Measurements from ENCODE around the gene XDH.

XDH gene

DNA sequence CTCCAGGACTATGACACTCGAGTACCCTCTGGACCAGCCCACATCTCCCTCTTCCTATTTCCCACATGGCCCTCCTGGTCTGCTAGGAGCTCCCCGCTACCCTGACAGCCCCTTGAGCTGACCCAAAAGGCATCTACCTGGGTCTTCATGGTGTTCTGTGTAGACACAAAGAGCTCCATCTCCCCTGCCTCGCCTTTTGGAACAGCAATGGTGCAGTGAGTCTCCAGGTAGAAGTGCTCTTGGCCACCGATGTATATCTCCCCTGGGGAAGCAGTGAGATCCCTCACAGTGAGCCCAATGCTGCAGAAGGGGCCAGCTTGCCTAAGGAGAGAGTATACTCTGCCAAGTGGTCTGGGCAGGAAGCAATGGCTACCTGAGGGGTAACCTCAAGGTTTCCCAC lies 47.8 kb downstream of the XDH start:
- DNase-seq (ENCODE audit: low read depth in 1 of 2, low spot score in 1 of 2) = no peak

DNA sequence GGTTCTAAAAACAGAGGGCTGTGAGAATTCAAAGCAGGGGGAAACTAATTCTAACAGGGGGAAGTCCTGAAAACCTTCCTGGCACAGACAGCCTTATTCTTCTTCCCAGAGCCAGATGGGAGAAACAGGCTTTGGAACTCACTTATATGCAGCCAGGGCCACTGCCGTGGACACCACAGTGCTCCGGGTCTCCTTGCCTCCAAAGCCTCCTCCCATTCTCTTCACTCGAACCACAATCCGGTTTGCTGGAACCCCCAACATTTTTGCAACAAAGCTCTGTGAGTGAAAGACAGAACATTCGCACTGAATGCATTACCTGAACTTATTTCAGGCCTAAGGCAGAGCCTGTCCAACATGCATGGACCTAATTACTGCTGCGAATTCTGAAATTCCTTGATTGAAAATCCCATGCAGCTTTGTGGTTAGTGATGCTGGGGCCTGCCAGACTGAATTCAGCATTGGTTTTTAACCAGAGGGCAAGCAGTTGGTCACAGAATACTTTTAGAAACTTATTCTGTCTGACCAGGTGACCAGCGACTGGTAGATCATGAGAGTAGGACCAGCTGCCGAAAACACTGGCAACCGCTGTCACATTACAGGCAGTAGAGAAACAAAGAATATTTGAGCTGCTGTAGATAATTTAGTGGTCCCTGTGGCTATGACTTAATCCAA lies 48.6 kb downstream of the XDH start:
- DNase-seq (ENCODE audit: low read depth in 1 of 2, low spot score in 1 of 2) = no peak

DNA sequence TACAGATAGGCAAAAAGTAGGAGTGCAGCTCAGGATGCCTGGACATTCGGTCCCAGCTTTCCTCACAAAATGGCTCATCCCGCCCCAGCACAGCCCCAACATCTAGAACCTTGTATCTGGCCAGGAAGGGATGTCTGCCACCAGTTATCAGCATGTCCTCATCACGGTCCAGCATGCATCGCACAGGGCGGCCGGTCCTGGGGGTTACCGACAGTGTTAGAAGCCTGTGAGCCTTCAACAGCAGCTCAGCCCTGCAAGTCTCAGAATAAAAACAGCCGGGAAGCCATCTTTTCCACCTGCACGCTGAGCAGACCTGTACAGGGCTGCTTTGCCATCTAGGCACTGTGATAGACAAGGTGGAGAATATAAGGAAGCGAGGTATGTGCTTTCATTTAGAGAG lies 49.2 kb downstream of the XDH start:
- no peak for DNase-seq (ENCODE audit: low read depth in 1 of 2, low spot score in 1 of 2)

DNA sequence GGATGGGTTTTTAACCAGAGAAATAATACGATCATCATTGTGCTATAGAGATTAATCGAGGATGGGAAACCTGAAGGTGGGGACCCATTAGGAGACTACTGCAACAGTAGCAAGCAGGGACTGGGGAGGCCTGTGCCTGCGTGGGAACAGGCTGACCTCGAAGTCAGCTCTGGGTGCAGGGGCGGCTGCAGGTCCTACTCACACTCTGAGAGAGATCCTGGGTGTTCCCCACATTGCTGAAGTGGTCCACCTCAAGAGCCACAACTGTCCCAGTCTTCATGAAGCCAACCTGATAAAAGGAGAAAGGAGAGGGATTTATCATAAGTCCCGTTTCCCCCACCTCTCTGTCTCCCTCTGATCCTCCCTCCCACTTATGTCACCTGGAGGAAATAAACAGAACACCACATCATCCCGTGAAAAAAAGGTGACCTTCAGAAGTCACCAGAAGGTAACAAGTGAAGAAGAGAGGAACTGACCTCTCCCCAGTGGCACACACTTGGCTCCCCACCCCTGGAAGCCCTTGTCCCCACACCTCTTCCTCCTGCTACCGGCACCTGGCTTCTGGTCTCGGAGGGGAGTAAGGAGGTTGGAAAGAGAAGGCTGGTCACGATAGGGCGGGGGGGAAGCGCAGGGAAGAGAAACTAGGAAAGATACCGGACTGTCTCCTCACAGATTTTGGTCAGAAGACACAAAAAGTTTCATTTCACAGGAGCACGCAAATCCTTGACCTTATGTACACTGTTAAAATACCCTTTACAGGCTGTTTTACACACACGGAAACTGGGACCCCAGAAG lies 50.4 kb downstream of the XDH start:
- no peak for DNase-seq (ENCODE audit: low read depth in 1 of 2, low spot score in 1 of 2)

DNA sequence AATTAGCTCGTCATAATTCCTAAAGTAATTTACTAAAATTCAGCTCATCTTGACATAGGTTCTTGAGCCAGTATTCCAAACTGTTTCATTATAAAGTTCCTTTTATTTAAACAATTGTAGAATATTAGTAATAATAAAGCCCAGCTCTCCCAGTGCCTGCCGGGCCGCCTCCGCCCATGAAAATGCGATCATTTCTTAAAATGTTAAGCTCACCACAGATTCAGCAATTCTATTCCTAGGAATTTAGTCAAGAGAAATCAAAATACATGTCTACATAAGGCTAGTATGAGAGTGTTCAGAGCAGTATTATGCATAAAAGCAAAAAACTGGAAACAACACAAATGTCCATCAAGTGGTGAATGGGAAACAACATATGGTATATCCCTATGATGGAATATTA lies 52.0 kb downstream of the XDH start:
- no peak for DNase-seq (ENCODE audit: low read depth in 1 of 2, low spot score in 1 of 2)

DNA sequence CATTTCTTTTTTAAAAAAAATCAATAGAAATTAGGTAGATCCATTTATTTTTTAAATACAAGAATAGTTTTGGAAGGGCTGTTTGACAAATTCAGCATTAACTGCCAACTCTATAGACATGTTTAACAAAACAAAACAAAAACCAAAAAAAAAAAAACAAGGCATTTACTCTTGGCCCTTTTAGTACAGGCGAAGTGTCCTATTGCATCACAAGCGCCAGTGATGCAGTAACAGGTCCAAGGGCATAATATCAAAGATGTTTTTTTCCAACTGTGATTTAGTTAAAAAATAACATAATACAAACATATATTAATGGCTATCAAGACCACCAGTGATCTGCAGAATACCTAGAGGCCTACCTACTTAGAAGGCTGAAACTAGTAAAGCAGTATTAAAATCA lies 55.3 kb downstream of the XDH start:
- no peak for DNase-seq (ENCODE audit: low read depth in 1 of 2, low spot score in 1 of 2)

DNA sequence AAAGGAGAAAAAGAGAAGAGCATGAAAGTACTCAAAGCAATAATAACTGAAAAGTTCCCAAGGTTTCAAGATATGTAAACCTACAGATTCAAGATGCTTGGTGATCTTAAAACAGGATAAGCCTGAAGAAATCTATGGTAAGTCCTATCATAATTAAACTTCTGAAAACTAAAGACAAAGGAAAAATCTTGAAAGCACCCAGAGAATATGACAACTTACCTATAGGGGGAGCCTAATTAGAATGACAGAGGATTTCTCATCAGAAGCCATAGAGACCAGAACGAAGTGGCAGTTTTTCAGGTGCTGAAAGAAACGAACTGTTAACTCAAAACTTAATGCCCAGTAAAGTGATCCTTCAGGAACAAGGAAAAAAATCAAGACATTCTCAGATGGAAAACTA lies 59.7 kb downstream of the XDH start:
- DNase-seq (ENCODE audit: low read depth in 1 of 2, low spot score in 1 of 2) = no peak

DNA sequence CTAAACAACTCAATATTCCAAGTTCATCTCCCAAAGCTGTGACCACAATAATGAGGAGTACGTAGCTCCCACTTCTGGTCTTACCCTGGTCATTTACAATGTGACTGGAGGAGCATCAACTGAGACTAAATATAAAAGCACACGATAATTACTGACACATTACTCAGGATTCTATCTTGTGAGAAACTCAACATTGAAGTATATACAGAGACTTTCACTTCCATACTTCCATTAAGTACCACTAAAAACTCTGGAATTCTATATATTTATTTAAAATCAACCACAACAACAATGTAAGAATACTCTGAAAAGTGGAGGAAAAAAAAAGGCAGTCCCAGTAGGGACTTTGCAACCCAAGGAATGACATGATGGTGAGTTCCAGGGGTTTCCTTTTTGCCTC lies 61.4 kb downstream of the XDH start:
- no peak for DNase-seq (ENCODE audit: low read depth in 1 of 2, low spot score in 1 of 2)

DNA sequence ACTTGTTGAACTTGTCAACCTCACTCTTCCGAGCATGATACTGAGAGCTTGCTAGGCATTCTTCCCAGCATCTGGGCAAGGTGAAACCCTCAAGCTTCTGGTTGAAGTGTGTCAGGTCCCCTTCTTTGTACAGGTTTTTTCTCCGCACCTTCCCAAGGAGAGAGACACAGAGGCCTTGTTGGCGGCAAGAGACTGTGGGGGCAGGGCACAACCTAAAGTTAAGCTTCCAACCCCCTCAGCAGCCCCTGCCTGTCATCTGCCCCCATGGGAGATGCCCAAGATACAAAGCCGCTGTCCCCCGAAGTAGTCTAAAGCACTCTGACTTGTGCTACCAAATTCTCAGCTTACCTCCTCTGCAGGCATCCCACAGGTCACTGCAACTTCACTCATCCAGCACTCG lies 64.9 kb downstream of the XDH start:
- DNase-seq (ENCODE audit: low read depth in 1 of 2, low spot score in 1 of 2) = no peak

DNA sequence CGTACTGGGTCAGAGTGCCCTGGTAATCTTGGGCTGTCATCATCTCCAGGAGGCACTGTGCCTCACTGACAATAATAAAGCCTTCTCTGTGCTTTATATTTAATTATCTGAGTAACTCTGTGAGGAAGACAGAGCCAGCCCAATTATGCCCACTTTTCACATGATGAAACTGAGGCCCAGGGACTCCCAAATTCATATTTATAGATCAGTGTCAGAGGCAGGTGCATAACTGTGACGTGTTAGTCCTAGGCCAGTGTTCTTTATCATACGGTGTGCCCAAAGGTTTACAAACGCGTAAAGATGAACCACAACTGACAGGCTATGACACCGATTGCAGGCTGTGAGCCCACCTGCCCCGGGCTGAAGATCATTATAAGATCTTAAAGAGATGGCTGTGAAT lies 65.4 kb downstream of the XDH start:
- no peak for DNase-seq (ENCODE audit: low read depth in 1 of 2, low spot score in 1 of 2)

DNA sequence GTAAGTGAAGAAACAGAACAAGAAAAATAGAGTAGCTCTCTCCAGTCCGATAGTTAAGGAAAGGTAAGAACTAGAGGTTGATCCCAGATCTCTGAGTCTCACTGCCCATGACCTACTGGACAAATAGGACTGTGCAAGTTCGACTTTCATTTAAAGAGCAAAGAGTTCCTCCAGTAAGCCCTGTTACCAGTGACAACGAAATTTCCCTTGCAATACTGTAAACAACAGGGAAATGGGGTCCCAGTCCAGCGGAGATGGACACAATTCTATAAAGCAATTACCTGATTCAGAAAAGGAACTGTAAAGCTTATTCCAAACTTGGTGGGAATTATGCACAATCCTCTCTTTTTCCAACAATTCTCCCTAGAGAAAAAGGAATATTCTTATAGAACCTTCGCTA lies 65.9 kb downstream of the XDH start:
- no peak for DNase-seq (ENCODE audit: low read depth in 1 of 2, low spot score in 1 of 2)

DNA sequence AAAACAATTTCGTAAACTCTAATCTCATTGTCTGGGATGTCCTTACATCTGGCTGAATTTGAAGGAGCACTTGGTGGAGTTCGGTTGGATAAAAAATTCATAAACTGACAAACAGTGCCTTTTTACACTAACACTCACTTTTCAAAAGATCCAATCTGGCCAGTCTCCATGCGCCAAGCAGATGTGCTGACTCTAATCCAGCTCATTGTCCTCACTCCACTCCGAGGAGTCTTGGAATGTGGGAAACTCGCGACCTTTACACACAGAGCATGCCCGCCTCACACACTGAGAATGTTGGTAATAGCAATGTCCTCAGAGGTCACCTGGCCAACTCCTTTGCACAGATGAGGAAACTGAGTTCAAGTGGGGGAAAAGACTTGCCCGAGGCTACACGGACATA lies 66.8 kb downstream of the XDH start:
- DNase-seq (ENCODE audit: low read depth in 1 of 2, low spot score in 1 of 2) = no peak

DNA sequence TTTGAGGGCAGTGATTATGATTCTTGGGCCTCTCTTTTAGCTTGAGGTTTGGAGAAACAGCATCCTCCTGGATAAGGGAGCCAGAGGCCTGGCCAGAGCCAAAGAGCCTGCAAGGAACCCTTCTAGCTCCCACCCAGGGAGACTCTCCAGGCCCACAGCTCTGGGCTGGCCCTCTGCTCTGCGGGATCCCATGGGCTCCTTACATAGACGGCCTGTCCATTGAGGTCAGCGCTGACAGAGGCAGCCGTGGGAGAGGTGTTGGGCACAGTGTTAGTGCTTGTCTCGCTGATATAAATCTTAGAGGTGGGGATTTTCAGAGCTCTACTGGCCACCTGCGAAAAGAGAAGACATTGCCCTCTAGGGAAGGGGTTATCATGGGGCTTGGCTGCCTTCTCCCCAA lies 67.2 kb downstream of the XDH start:
- DNase-seq (ENCODE audit: low read depth in 1 of 2, low spot score in 1 of 2) = no peak

DNA sequence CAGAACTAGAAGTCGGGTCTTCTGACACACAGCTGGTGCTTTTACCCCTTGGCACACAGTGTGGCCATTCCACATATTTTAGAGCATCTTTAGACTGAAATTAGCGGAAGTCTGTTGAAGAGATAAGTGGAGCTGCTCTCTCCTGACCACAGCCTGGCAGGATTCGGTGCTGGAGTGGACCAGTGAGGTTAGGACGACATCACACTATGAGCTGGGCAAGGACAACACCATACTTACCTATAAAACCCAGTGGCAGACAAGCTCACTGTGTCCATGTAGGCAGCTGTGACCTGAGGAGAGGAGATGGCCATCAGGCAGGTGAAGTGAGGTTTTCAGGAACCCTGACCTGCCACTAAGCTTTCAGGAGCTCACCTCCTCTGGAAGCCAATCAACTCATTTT lies 70.1 kb downstream of the XDH start:
- no peak for DNase-seq (ENCODE audit: low read depth in 1 of 2, low spot score in 1 of 2)

DNA sequence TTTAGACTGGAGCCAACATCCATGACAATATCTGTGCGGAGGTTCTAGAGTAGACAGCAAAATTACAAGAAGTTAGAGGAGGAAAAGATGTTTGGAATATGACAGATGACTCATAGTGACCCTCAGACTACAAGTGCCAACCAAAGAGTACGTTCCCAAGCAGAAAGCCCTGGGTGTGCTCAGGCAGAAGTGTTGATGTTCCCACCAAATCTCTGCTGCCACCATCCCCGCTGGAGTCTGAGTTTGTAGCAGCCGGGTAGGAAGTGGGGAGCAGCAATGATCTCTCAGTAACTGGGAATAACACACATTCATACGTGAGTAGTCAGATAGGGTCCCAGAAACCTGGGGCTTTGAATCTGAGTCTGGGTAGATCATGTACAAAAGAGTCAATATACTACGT lies 73.2 kb downstream of the XDH start:
- DNase-seq (ENCODE audit: low read depth in 1 of 2, low spot score in 1 of 2) = no peak

DNA sequence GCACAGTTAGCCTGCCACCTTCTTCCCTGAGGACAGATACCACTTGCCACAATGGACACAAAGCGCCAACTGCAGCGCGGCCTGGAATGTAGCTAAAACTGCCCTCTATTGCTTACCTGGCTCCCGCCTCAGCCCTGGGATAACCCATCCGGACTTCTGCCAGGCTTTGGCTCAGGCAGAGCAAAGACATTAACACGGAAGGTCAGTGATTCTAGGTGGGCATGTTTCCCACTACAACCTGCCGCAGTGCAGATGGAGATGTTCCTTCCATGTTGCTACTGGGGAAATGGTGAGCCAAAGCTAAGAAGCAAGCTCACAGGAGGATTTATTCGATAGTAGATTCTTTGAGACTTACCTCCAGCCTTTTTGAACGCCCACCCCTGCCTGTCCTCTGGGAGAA lies 74.8 kb downstream of the XDH start:
- no peak for DNase-seq (ENCODE audit: low read depth in 1 of 2, low spot score in 1 of 2)

DNA sequence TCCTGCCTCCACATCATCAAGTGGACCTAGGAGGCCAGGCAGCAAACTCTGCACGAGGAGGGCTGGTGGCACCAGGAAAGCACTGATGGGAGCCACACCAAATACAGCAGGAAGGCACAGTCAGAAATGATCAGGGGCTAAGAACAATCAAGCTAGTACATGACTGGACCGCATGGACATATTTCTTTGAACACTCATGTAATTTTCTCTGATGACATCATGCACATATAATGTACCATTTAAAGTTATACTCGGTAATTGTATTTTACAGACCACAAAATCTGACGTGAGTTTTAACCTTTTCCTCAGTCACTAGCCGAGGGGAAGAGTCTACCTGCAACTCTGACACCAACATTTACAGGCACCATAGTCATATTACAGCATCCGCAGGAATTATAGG lies 76.7 kb downstream of the XDH start:
- no peak for DNase-seq (ENCODE audit: low read depth in 1 of 2, low spot score in 1 of 2)

DNA sequence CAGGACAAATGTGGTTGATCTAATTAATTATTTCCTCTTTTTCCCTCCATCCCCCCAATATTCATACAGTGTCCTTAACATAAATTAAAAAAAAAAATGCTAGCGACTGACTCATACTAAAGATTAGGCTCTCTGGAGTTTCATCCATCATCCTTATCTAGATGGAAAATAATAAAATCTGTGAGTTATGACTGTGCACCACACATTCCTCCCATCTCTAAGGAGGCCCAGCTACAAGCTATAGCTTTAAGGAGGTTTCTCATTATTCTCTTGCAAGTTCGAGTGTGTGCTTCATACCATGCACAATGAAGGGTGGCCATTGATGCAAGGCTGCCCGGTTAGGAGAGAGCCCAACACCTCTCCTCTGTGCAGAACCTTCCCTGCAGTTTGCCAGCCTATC lies 77.3 kb downstream of the XDH start:
- DNase-seq (ENCODE audit: low read depth in 1 of 2, low spot score in 1 of 2) = no peak

DNA sequence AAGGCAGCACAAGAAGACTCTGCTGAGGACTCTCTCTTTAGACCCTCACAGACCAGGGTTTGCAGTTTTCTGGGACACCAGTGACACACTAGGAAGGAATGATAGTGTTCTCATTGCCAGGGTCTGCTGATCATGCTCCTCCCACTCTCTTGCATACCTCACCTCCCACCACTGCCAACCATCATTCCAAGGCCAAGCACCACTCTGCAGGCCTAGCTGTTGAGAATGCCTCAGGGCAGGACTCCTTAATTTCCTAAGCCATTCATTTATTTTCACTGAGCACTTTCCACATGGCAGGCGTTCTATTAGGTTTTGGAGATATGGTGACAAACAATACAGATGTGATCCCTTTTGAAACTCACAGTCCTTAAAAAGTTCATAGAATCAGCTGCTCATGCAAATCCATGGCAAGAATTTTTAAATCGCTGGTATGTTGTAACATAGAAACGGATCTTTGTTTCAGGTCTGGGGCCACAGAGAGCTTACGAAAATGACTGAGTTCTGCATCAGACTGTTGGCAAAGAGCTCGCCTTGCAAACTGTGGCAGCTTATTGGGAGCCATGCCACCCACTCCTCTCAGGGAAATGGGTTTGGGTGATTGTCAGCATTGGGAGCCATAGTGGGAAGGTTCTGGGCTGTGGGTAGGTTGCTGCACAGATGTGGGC lies 78.5 kb downstream of the XDH start:
- DNase-seq (ENCODE audit: low read depth in 1 of 2, low spot score in 1 of 2) = no peak

DNA sequence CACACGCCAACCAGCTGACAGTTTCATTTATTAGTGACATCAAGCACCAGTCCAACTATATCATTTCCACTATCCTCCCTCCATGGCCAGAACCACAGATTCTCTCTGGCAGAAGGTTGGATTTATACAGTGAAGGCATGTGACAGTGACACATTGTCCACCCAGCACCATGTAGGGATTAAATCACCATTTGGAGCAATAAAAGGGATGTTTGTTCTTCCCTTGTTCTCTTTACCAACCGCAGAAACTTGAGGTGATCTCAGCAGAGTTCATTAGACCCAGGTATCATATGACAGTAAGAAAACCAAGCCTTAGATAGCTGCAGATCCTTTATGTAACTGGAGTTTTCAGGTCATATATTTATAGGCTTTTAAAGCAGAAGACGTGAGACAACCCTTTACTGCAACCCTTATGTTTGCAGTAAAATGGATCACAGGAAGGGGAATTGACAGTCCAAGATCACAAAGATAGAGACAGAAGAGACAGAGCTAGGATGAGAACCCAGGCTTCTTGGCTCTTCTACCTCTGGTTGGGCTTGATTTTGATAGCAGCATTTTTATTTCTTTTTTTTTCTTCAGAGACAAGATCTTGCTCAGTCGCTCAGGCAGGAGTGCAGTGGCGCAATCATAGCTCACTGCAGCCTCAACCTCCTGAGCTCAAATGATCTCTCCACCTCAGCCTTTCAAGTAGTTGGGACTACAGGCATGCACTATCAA lies 80.1 kb downstream of the XDH start:
- DNase-seq (ENCODE audit: low read depth in 1 of 2, low spot score in 1 of 2) = no peak

DNA sequence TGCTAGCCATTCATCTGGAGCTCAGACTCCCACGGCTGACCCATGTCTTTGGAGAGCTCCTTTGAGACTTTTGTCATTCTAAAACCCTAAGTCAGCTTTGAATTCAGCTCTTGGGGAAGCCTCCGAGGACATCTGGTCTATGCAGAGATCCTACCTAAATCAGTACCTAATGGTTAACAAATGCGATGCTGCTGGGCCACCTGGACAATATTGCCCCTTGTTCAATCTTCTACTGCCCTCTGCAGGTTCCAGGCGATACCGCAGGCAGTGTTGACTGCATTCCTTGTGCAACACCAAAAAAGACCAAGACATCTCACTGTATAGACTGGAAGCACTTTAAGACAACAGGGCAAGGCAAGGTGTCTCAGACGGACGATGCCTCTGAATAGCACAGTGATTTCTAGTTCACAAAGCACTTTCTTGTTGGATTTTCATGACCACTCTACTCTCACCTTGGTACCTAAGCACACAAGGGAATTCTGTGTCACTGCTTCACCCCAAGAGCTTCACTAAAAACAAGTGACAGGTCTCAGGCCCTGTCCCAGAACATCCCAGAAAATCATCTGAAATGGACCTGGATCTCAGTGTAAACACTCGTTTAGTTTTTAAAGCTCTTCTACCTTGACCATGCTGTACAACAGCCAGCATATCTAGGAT lies 80.9 kb downstream of the XDH start:
- peak; percentile 59 to 73 for DNase-seq (ENCODE audit: low read depth in 1 of 2, low spot score in 1 of 2)
